Measurements from ENCODE around the gene TSR1.

The TSR1 gene

DNA sequence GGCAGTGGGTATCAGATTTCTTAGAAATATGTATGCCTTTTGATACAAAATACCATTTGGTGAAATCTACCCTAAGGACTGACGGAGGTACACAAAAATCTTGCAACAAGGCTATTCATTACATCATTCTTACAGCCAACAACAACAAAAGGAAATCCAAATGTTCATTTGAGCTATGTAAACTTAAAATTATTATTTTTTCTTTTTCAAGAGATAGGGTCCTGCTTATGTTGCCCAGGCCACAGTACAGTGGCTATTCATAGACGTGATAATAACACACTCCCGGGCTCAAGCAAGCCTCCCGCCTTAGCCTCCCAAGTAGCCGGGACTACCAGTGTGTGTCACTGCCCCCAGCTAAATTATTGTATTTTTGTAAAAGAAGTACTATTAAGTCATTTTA, 23.5 kb downstream of the TSR1 start:
- no peak overlapping the region for H3K4me3 ChIP-seq (ENCODE audit: low read length)

DNA sequence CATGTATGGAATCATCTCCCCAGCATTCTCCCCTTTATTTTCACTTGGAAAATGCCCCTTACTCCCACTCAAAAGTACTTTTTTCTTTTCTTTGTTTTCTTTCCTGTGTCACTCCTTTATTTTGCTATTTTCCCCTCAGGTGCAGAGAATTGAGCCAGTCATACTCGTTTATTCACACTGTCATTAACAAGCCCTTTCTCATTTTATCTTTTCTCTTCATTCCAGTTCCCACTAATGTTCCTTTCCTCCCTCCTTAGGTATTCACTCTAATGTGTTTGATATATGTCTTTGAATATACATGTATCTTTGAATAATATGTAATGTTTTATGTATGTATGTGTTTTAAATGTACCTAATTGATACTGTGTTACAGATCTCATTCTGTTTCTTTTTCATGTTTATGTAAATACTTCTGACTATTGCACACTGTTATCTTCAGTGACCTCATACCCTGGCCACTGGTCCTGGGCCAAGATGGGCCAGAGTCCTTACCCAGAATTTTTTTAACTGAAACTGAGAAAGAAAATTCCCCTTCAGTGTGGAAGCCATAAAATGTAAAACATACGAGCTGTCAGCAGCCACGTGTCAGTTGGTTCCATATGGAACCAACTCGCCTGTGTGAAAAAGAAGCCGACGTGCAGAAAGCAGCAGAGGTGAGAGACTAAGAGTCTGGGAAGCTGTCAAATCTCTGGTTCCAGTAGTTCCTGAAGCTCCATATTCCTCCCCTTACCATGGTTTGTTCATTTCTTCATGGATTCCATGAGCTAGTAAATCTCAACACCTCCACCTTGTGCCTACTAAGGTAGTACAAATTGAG, 26.7 kb downstream of the TSR1 start:
- Histone ChIP-seq H3K27me3 (ENCODE audit: control insufficient read depth, insufficient read depth, low read length) (no peaks in the 10 kb centered on the region), H3K4me1 (ENCODE audit: control insufficient read depth, insufficient read depth, low read length) (no peaks in the 10 kb centered on the region), H3K27ac (ENCODE audit: low read depth, low read length) (no peak overlapping the region), H3K4me3 (ENCODE audit: low read length) (no peak overlapping the region), H3K9ac (ENCODE audit: low read length) (no peak overlapping the region), H3K36me3 (ENCODE audit: control insufficient read depth, insufficient read depth, low read length) (peaks cover 3% of the 10 kb centered on the region)

More for the DNA sequence above, 23.5 kb downstream of the TSR1 start:
- Histone ChIP-seq H3K4me1 (ENCODE audit: control insufficient read depth, insufficient read depth, low read length) (no peaks in the 10 kb centered on the region), H3K9ac (ENCODE audit: low read length) (no peak overlapping the region), H3K27ac (ENCODE audit: low read depth, low read length) (no peak overlapping the region), H3K27me3 (ENCODE audit: control insufficient read depth, insufficient read depth, low read length) (no peaks in the 10 kb centered on the region), H3K36me3 (ENCODE audit: control insufficient read depth, insufficient read depth, low read length) (no peaks in the 10 kb centered on the region)

DNA sequence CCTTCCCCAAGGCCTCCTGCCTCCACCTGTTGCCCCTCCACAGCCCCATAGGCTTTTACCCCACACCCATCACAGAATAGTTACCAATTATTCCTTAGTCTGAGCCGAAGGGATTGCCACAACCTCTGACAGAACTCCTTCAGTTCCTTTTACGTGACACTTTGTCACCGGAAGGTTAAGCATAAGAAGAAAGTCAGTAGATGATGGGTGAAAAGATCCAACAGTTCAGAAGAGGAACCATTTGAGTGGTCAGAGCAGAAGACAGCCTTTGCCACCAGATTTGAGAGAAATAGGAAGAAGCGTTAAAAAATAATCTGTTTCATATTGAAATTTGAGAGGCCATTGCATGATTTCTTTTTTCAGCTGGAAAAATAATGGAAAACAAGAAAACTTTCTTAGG, 31.3 kb downstream of the TSR1 start:
- Histone ChIP-seq H3K27me3 (ENCODE audit: control insufficient read depth, insufficient read depth, low read length) (no peaks in the 10 kb centered on the region), H3K36me3 (ENCODE audit: control insufficient read depth, insufficient read depth, low read length) (peaks cover 3% of the 10 kb centered on the region), H3K4me3 (ENCODE audit: low read length) (no peak overlapping the region), H3K9ac (ENCODE audit: low read length) (no peak overlapping the region), H3K4me1 (ENCODE audit: control insufficient read depth, insufficient read depth, low read length) (no peaks in the 10 kb centered on the region), H3K27ac (ENCODE audit: low read depth, low read length) (no peak overlapping the region)

DNA sequence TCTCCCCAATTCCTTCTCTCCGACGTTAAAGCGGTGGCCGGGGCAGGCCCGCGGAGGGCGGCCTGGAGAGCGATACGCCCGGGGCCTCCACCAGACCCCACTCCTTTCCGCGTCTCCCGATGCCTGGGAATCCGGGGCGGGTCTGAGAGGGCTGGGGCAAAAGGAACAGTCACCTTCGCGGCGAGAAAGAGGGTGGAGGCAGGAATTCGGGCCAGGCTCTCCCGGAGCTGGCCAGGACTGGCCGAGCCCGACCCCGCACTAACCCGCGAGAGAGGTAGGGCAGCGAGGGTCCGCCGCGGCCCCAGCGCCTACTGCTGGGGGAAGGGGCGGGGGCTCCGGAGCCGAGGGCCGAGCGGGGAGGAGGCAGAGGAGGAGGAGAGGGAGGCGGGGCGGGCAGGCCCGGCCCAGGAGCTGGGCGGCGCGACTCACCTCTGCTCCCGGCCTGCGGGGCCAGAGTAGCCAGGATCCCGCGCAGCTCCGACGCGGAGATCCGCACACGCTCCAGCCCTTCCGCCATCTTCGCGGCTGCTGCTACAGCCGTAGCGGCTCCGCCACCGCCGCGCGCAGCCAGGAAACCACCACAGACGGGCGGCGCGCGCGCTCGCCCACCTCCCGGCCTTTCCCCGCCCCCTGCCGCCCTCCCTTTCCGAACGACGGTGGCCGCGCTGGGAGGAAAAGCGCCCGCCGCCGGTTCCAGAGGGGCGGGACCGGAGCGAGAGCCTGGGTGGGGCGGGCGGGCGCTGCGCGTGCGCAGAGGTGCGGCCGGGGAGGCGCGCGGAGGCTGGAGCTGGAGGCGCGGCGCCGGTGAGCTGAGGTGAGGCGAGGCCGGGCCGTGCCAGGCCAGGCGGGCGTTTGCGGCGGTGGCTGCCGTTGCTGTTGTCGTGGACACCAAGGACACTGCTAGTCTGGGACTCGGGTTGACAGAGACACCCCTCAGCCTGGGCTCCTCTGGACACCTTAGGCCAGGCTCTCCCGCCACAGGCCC, 32.8 kb downstream of the TSR1 start, which contains the start of the genes SMG6 and SRR:
TSS of gene SMG6 (minus strand) at position 582 of the 985 bp plus-strand sequence. CDS start at position 517, 65 bp downstream.
TSS of gene SRR (plus strand) at position 747 of the 985 bp plus-strand sequence. CDS start 11,611 bp downstream, outside the sequence.
- H3K27me3 ChIP-seq (ENCODE audit: control insufficient read depth, insufficient read depth, low read length) = no peaks in the 10 kb centered on the region

DNA sequence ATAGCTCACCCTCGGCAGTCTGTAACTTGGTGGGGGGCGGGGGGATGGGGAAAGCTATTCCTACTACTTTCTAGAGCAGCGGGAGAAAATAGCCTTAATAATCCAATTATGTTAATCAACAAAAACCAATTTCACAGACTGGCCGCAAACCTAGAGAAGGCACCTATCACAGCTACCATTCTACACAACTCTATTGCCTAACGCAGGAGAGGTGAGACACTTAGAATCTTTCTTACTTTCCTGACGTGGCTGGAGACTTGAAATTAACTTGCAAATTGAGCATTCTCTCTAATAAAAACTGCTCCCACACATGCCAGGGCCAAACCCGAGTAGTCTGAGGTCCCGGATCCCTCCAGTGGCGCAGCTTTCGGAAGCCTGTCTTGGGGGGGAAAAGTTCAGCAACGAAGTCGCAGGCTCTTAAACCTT, 33.5 kb downstream of the TSR1 start:
- Histone ChIP-seq H3K4me3 (ENCODE audit: low read length) (peak overlapping the region; percentile 69), H3K36me3 (ENCODE audit: control insufficient read depth, insufficient read depth, low read length) (peaks cover 3% of the 10 kb centered on the region), H3K27me3 (ENCODE audit: control insufficient read depth, insufficient read depth, low read length) (no peaks in the 10 kb centered on the region), H3K27ac (ENCODE audit: low read depth, low read length) (peak overlapping the region; percentile 87), H3K4me1 (ENCODE audit: control insufficient read depth, insufficient read depth, low read length) (no peaks in the 10 kb centered on the region), H3K9ac (ENCODE audit: low read length) (peak overlapping the region; percentile 92)

More for the DNA sequence above, 32.8 kb downstream of the TSR1 start, which contains the start of the genes SMG6 and SRR:
- Histone ChIP-seq H3K9ac (ENCODE audit: low read length) (peak within 1 kb of the TSS; percentile 92), H3K27ac (ENCODE audit: low read depth, low read length) (peak within 1 kb of the TSS; percentile 87), H3K4me1 (ENCODE audit: control insufficient read depth, insufficient read depth, low read length) (no peaks in the 10 kb centered on the region), H3K36me3 (ENCODE audit: control insufficient read depth, insufficient read depth, low read length) (peaks cover 3% of the 10 kb centered on the region), H3K4me3 (ENCODE audit: low read length) (peak within 1 kb of the TSS; percentile 91)

DNA sequence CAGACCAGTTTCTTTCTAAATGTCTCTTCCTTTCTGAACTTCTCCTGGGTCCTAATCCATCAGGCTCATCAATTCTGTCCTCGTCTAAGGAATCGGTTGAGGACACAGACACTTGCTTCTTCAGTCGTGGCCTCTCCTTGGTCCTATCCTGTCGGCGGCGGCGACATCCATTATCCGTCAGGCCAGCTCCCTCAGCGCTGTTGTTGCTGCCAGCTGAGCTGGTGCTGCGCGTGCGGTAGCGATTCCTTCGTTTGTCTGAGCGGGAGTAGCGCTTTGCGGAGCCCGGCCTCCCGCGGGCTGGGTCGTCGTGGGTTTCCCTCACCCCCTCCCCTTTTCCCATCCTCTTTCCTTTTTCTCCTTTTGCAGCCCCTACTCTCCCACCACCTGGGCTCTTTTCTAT, 36.5 kb downstream of the TSR1 start:
- Histone ChIP-seq H3K36me3 (ENCODE audit: control insufficient read depth, insufficient read depth, low read length) (no peaks in the 10 kb centered on the region), H3K27me3 (ENCODE audit: control insufficient read depth, insufficient read depth, low read length) (no peaks in the 10 kb centered on the region), H3K4me3 (ENCODE audit: low read length) (no peak overlapping the region), H3K4me1 (ENCODE audit: control insufficient read depth, insufficient read depth, low read length) (no peaks in the 10 kb centered on the region), H3K9ac (ENCODE audit: low read length) (no peak overlapping the region), H3K27ac (ENCODE audit: low read depth, low read length) (no peak overlapping the region)

DNA sequence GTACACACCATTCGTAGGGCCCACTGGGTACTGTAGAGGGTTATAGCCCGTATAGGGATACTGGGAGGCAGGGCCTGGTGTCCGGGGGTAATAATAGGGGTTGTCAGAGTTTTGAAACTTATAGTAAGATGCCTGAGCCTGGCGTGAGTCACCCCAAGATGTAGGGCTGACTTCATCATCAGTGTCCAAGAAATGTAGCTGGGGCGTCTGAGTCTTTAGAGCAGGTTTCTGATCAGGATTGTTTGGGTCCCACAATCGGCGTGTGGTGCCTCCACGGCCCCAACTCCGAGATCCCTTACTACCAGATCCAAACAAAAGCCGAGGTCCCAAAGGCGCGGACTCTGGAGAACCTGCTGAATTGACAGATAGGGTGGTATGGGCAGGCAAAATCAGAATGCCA, 37.1 kb downstream of the TSR1 start:
- Histone ChIP-seq H3K9ac (ENCODE audit: low read length) (no peak overlapping the region), H3K4me1 (ENCODE audit: control insufficient read depth, insufficient read depth, low read length) (no peaks in the 10 kb centered on the region), H3K27ac (ENCODE audit: low read depth, low read length) (no peak overlapping the region), H3K36me3 (ENCODE audit: control insufficient read depth, insufficient read depth, low read length) (peaks cover 3% of the 10 kb centered on the region), H3K27me3 (ENCODE audit: control insufficient read depth, insufficient read depth, low read length) (no peaks in the 10 kb centered on the region), H3K4me3 (ENCODE audit: low read length) (no peak overlapping the region)

DNA sequence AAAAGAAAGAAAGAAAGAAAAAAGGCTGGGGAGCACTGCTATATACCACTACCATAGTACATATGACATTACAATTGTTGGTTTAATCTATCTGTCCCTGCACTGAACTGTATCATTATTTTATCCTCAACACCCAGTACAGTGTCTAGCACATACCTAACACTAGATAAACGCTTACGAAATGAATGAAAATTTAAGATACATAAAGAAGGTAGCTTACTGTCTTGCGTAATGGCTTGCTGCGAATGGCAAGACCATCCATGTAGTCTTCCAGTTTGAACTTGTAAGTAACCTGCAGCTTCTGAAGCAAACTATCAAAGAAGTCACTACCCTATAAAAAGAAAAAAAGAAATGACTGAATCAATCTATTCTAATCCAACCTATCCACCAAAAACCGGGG, 39.2 kb downstream of the TSR1 start:
- no peaks in the 10 kb centered on the region for H3K4me1 ChIP-seq (ENCODE audit: control insufficient read depth, insufficient read depth, low read length)
- H3K36me3 ChIP-seq (ENCODE audit: control insufficient read depth, insufficient read depth, low read length) = peaks cover 12% of the 10 kb centered on the region
- H3K27ac ChIP-seq (ENCODE audit: low read depth, low read length) = no peak overlapping the region
- H3K9ac ChIP-seq (ENCODE audit: low read length) = no peak overlapping the region
- H3K27me3 ChIP-seq (ENCODE audit: control insufficient read depth, insufficient read depth, low read length) = no peaks in the 10 kb centered on the region
- no peak overlapping the region for H3K4me3 ChIP-seq (ENCODE audit: low read length)

DNA sequence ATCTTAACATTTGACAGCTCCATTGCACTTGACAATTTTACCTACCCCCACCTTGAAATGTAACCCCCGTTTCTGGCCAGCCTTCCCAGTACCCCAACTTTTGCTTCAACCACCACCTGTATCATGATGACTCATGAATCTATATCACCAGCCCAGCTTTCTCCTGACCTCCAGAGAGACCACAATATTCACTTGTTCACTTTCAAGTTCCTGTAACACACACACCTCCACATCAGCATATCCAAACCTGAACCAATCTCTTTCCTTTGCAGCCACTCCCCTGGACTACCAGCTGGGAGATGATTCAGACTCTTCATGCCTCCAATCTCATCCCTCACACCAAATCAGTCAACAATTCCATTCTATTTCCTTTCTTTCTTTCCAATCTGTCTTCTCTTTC, 40.7 kb downstream of the TSR1 start:
- no peak overlapping the region for H3K27ac ChIP-seq (ENCODE audit: low read depth, low read length)
- no peak overlapping the region for H3K4me3 ChIP-seq (ENCODE audit: low read length)
- H3K4me1 ChIP-seq (ENCODE audit: control insufficient read depth, insufficient read depth, low read length) = no peaks in the 10 kb centered on the region
- H3K36me3 ChIP-seq (ENCODE audit: control insufficient read depth, insufficient read depth, low read length) = peaks cover 15% of the 10 kb centered on the region
- no peak overlapping the region for H3K9ac ChIP-seq (ENCODE audit: low read length)
- no peaks in the 10 kb centered on the region for H3K27me3 ChIP-seq (ENCODE audit: control insufficient read depth, insufficient read depth, low read length)

DNA sequence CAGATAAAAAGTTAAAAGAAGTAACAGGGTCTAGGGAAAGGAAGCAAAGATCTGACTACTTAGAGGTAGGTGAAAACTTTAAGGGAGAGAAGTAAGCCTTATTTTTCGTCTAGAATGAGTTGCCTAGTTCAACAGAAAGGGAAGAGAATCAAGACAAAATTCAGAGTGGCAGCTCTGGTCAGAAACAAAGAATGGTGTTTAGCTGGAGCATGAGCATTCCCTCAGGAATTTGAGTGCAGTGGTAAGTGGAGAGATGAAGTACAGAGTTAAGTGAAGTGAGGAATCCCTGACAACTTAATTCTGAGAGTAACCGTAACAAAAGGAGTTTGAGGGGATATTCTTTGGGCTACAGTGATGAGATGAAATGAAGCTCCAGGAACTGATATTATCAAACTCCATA, 44.2 kb downstream of the TSR1 start:
- Histone ChIP-seq H3K4me1 (ENCODE audit: control insufficient read depth, insufficient read depth, low read length) (no peaks in the 10 kb centered on the region), H3K27me3 (ENCODE audit: control insufficient read depth, insufficient read depth, low read length) (no peaks in the 10 kb centered on the region), H3K4me3 (ENCODE audit: low read length) (no peak overlapping the region), H3K27ac (ENCODE audit: low read depth, low read length) (no peak overlapping the region), H3K9ac (ENCODE audit: low read length) (no peak overlapping the region), H3K36me3 (ENCODE audit: control insufficient read depth, insufficient read depth, low read length) (peaks cover 17% of the 10 kb centered on the region)

DNA sequence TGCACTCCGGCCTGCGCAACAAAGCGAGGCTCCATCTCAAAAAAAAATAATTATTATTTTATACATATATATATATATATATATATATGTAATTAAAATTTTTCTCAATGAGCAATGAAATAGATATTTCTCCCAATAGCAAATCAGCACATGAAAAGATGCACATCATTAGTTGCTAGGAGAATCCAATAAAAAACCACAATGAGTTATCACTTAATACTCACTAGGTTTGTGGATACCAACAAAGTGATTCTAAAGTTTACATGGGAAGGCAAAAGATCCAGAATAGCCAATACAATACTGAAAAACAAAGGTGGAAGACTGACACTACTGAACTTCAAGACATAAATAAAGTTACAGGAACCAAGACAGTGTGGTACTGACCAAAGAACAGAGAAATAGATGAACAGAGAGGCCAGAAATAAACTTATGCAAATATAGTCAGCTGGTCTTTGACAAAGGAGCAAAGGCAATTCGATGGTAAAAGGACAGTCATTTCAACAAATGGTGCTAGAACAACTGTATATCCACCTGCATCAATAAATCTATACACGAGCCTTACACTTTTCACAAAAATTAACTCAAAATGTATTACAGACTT, 46.3 kb downstream of the TSR1 start:
- Histone ChIP-seq H3K4me3 (ENCODE audit: low read length) (no peak overlapping the region), H3K27ac (ENCODE audit: low read depth, low read length) (no peak overlapping the region), H3K27me3 (ENCODE audit: control insufficient read depth, insufficient read depth, low read length) (no peaks in the 10 kb centered on the region), H3K4me1 (ENCODE audit: control insufficient read depth, insufficient read depth, low read length) (no peaks in the 10 kb centered on the region), H3K9ac (ENCODE audit: low read length) (no peak overlapping the region), H3K36me3 (ENCODE audit: control insufficient read depth, insufficient read depth, low read length) (peaks cover 18% of the 10 kb centered on the region)

DNA sequence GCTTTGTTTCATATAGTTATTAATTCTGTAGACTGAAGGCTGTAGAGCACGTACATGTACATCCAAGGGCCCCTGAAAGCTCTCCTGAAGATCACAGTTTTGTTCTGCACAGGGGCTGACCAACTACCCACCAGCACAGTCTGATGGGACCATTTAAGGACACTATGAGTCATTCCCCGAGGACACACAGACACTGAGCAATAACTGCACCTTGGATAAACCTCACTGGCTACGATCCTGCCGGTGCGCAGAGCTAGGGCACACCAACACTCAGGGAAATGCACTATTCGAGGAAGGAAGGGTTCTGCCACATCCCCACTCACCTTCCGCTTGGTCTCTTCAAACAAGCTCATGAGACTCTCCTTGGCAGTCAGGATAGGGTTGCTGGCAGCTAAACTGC, 53.0 kb downstream of the TSR1 start:
- H3K4me3 ChIP-seq (ENCODE audit: low read length) = no peak overlapping the region
- H3K27me3 ChIP-seq (ENCODE audit: control insufficient read depth, insufficient read depth, low read length) = no peaks in the 10 kb centered on the region
- peaks cover 29% of the 10 kb centered on the region for H3K36me3 ChIP-seq (ENCODE audit: control insufficient read depth, insufficient read depth, low read length)
- H3K9ac ChIP-seq (ENCODE audit: low read length) = no peak overlapping the region
- H3K27ac ChIP-seq (ENCODE audit: low read depth, low read length) = no peak overlapping the region
- H3K4me1 ChIP-seq (ENCODE audit: control insufficient read depth, insufficient read depth, low read length) = peaks cover 3% of the 10 kb centered on the region
